Hematopoietic multipotent progenitor cell treated with erythropoietin and hydrocortisone succinate and interleukin-3 and kit ligand, for 17 days (in vitro differentiated cells): ENCODE data around the gene SBF2.
"Not testable (repeated sequence)": the region's sequence is repeated elsewhere in the genome, so short reads cannot be mapped to it uniquely, and the experiment has no call there.

Experiments
- DNase-seq: peaks from one replicate; pipeline ENCODE4 v3.0.0-alpha.2; 2015; ENCODE audit warnings: low spot score

The SBF2 gene

GRCh38 chr11:10017050-10017449 lies 277.0 kb downstream of the SBF2 start:
- no peak for DNase-seq

DNA sequence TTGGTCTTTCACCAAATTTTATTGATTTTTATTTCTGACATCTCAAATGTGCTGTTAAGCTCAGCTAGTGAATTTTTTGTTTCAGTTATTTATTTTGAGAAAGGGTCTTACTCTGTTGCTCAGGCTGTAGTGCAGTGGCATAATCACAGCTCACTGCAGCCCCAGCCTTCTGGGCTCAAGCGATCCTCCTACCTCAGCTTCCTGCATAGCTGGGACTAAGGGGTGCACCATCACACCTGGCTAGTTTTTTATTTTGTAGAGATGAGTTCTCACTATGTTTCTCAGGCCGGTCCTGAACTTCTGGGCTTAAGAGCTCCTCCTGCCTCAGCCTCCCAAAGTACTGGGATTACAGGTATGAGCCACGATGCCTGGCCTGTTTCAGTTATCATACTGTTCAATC lies 282.0 kb downstream of the SBF2 start:
- DNase-seq: no peak

DNA sequence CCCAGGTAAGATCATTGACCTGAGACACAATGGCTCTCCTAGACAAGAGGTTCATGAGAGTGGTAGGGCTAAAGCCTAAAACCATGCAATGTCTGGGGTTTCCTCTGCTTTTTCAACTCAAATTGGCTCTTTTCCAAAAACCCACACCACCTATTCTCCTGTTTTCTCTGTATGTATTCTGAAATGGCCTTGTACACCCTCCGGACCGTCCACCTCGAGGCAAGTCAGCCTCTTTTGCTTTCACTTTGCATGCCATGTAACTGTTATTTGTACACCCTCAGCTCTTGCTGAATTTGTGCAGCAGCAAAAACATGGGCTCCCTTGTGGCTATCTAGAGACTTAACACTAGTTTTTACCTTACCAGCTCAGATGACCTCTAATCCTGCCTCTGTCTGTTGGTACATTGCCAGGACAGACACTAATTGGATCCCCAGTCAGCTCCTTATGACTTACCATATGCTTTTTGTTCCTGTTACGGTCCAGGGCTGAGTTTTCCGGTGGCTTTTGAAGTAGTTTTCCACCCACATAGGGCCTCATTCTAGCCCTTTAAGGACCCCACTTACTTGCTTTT lies 288.0 kb downstream of the SBF2 start:
- no peak for DNase-seq

- DNase-seq: no peak
Observed at GRCh38 chr11:10004526-10005113, 289.4 kb downstream of the SBF2 start.

GRCh38 chr11:10002221-10002620 lies 291.8 kb downstream of the SBF2 start:
- no peak for DNase-seq

DNA sequence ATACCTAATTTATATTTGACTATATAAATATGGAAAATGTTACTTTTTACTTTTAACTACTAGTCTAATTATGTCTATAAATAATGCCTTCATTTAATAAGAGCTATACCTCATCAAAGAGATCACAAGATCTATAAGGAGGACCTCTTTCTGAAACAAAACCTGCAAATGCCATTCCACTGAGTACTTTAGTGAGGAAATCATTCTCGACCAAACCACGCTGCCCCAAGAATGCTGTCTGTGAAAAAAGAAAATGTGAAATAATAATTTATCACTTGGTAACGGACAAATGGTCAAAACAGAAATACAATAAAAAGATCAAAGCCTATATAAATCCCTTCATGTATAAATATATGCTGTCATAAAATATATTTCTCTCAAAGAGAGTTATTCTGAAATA lies 301.7 kb downstream of the SBF2 start:
- DNase-seq: no peak

GRCh38 chr11:9990221-9990973 lies 303.6 kb downstream of the SBF2 start:
- DNase-seq: no peak

- not testable (repeated sequence) for DNase-seq
Observed at GRCh38 chr11:9987303-9987702, 306.7 kb downstream of the SBF2 start.

DNA sequence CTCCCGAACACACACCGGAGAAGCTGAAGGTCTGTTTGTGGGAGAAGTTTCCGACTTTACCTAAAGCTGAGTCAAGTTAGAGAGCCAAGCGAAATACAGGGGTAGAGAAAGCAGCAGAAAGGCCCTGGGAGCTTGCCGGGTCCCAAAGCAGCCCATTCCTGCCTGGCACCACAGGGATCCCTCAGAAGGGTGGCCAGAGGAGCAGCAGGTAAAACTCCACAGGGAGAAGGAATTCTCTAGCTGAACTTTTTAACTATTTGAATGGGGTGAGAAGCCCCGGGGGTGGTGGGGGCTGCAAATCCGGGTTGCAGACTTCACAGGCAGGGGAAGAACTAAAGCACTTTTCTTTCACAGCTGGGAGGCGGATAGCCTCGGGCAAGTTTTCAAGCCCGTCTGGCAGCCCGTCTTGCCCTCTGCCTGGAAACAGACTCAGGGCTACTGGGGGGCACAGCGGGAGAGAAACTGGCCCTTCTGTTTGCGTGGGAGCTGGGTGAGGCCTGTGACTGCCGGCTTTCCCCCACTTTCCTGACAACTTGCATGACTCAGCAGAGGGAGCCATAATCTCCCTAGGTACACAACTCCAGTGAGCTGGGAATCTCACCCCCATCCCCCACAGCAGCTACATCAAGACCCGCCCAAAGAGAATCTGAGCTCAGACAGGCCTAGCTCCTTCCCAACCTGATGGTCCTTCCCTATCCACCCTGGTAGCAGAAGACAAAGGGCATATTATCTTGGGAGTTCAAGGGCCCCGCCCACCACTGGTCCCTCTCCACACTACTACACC lies 311.0 kb downstream of the SBF2 start:
- no peak for DNase-seq

DNA sequence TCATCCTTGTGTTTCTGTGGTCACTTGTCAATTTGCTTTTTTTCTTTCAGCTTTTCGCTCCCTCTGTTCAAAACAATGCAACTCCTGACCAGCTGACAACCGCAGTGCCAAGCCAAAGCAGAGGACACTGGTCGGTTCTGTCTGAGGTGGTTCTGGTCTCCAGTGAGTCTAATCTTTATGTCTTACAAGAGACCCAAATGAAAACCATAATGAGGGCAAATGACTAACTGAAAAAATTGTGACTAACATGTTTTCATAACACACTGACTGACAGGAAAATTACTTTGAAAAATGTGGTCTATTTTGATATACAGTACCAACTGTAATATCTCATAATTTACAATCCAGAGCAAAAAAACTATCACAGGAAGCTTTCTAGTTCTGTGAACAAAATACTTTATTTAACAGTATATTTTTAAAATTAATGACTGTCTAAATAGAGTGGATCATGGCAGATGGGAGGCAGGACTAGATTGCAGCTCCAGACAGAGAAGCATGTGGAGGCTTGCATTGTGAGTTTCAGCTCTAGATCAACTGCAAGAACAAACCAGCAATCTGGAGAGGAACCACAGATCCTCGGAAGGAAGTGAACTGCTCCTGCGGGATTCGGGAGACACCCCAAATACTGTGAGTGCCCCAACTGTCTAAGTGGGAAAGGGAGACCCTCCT lies 311.8 kb downstream of the SBF2 start:
- DNase-seq: no peak

- DNase-seq: no peak
Observed at GRCh38 chr11:9980931-9981330, 313.1 kb downstream of the SBF2 start.

DNA sequence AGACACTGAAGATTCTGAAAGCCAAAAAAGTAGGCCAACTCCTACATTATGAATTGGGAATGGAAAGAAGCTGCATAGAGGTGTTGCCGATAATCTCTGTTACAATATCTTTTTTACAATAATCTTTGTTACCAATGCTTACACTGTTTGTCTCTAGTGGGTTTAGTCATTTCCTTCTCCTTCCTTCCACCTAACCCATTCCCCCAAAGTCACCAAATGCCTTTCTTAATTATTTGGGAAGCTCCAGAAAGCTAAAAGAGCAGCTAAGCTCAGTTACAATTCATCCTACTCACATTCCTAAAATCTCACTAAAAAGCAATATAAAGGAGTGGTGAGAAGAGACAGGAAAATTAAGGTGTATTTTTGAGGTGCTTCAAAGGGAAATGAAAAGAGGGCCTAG lies 316.5 kb downstream of the SBF2 start:
- DNase-seq: no peak

GRCh38 chr11:9974375-9974774 lies 319.6 kb downstream of the SBF2 start:
- DNase-seq: no peak

- no peak for DNase-seq
Observed at GRCh38 chr11:9973921-9974320, 320.1 kb downstream of the SBF2 start.

- DNase-seq: peak; percentile 35
Observed at GRCh38 chr11:9972989-9973388, 321.0 kb downstream of the SBF2 start.

DNA sequence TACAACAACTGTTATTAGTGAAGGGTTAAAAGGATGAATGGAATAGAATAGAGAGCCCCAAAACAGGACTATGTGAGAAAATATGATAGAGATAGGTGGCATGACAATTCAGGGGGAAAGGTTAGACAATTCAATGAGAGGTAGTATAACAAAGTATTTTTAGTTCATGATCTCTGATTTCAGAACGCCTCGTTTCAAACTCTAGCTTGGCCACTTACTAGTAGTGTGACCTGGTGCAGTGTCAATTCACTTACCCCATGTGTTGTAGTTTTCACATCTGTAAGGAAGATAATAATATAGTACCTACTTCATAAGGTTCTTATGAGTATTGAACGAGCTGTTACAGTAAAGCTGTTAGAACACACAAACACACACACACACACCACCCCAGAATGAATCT lies 322.1 kb downstream of the SBF2 start:
- no peak for DNase-seq

GRCh38 chr11:9969068-9969467 lies 325.0 kb downstream of the SBF2 start:
- DNase-seq: no peak

GRCh38 chr11:9962722-9963121 lies 331.3 kb downstream of the SBF2 start:
- DNase-seq: no peak

DNA sequence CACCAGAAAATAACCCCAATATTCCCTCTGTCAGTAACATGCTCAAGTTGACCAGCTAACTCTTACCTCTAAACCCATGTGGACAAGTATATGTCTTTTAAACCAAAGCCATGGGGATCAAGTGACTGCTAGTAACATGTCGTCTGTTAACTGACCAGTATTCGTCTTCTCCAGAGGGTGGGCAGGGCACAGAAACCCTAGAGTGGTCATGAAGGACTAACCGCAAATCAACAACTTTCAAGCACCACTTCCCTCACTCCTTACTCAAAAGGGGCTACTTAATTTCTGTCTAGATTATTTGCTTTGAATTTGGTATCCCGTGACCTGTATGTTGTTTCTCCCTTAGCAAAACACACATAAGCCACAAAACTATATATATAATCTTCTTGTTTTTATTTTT lies 336.9 kb downstream of the SBF2 start:
- no peak for DNase-seq

GRCh38 chr11:9956483-9956882 lies 337.5 kb downstream of the SBF2 start:
- DNase-seq: no peak

- no peak for DNase-seq
Observed at GRCh38 chr11:9955391-9955790, 338.6 kb downstream of the SBF2 start.

- DNase-seq: no peak
Observed at GRCh38 chr11:9953994-9954626, 339.9 kb downstream of the SBF2 start.
